ENCODE data around the gene CDK14. TPM values are rescaled to one million over a fixed set of nuclear protein-coding genes. Genes with fewer than 3 reads are reported as not detected.

Gene CDK14
- polyA plus RNA-seq, 3 donors = 1.7 to 2.5 (median 2.1) TPM

DNA sequence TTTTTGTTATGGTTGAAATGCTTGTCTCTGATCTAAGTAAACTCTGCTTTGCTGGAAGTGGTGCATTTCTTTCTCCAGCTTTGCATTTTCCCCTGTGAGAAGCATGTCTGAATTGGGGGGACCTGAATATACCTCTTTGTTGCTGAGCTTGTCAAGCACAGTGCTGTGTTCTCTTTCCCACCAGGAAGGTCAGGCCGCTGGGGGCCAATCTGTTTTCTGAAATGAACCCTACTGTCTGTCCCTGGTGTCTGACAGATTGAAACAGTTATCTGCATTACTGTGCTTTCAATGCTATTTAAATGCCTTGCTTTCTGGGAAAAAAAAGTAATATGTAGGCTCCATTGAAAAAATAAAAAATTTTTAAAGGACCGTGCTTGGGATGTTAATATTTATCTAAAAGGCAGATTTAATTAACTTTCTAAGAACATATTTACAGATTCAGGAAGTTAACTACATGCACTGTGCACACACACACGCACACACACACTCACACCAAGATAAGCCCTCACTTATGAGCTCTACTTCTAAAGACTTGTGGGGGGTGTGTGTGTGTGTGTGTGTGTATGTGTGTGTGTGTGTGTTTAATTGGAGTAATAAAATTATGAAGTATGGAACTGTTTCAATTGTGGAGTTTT, 541.1 kb downstream of the CDK14 start:
- H3K9me3 ChIP-seq (replicated peaks in 1 of 2; ENCODE audit: control insufficient read depth in 1 of 2, insufficient read depth in 1 of 2, low read length in 2 of 2) = no peaks in the 10 kb centered on the region
- 100% methylated on average over 1 of the region's 3 CpGs for WGBS (ENCODE audit: insufficient coverage)
- intact Hi-C loops (cut with micrococcal nuclease) = no loop called here
- Mint-ChIP-seq H3K9me3 (peaks cover 0 to 6% (median 0%) of the 10 kb centered on the region in 7 donors), H3K36me3 (peaks cover 0 to 3% of the 10 kb centered on the region in 2 donors), H3K27ac (peak overlapping the region in 1 of 7 donors; percentile 76), H3K27me3 (ENCODE audit: low read depth in 3 of 3) (no peaks in the 10 kb centered on the region), H3K4me3 (no peak overlapping the region), H3K4me1 (peaks cover 14% of the 10 kb centered on the region)
- no peak overlapping the region for H2AFZ ChIP-seq (ENCODE audit: insufficient read depth, low read depth, low read length, poor library complexity, severe bottlenecking)
- no peaks in the 10 kb centered on the region for H4K20me1 ChIP-seq (ENCODE audit: insufficient read depth, low read length)
- H3K79me2 ChIP-seq (ENCODE audit: insufficient read depth, low read length) = no peaks in the 10 kb centered on the region
- no peak for DNase-seq
- H3K4me2 ChIP-seq (replicated peaks; ENCODE audit: extremely low read depth, low read length, poor library complexity, severe bottlenecking) = no peak overlapping the region
- no peaks in the 10 kb centered on the region for H3K27me3 ChIP-seq (ENCODE audit: control insufficient read depth in 2 of 2, insufficient read depth in 2 of 2, low read length in 2 of 2)
- peaks cover 5 to 9% of the 10 kb centered on the region in 2 donors for H3K4me1 ChIP-seq (ENCODE audit: control insufficient read depth in 1 of 2, insufficient read depth in 2 of 2, low read length in 2 of 2)
- H3K4me3 ChIP-seq (replicated peaks in 1 of 3; ENCODE audit: low read depth in 2 of 3, low read length in 3 of 3) = no peak overlapping the region
- TF ChIP-seq, protein P1, sequence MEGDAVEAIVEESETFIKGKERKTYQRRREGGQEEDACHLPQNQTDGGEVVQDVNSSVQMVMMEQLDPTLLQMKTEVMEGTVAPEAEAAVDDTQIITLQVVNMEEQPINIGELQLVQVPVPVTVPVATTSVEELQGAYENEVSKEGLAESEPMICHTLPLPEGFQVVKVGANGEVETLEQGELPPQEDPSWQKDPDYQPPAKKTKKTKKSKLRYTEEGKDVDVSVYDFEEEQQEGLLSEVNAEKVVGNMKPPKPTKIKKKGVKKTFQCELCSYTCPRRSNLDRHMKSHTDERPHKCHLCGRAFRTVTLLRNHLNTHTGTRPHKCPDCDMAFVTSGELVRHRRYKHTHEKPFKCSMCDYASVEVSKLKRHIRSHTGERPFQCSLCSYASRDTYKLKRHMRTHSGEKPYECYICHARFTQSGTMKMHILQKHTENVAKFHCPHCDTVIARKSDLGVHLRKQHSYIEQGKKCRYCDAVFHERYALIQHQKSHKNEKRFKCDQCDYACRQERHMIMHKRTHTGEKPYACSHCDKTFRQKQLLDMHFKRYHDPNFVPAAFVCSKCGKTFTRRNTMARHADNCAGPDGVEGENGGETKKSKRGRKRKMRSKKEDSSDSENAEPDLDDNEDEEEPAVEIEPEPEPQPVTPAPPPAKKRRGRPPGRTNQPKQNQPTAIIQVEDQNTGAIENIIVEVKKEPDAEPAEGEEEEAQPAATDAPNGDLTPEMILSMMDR (IDR thresholded peaks at IDR 0.05) = no peak
- H3K9ac ChIP-seq (ENCODE audit: insufficient read depth, low read length, poor library complexity, severe bottlenecking) = no peak overlapping the region
- no peaks in the 10 kb centered on the region for H3K36me3 ChIP-seq (replicated peaks in 1 of 2; ENCODE audit: control insufficient read depth in 1 of 2, insufficient read depth in 2 of 2, low read length in 2 of 2)
- no peak overlapping the region for H3K27ac ChIP-seq (ENCODE audit: low read depth in 1 of 2, low read length in 2 of 2)

DNA sequence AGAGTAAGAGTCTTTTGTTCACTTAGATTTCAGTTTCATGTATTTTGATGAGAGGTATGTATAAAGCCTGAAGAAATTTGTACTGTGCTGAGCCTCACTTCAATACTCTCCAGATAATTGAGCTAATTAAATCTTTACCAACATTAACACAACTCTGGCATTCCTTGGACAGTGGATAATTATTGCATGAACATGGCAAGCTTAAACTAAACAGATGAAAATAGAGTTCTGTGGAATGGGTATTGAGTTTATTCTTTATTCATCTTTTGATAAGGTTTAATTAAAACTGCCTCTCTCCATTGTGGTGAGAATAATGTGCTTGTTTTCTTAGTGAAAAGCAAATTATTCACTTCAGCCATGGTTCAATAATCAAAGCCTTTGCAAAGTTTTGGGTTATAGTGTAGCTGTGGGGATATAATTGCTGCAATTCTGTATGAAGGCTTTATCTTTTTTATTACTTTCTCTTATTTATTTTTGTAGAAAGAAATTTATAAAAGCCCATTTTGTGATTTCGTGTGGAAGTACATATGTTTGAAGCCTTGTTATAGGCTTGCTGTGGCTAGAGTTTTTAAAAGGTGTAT, 541.8 kb downstream of the CDK14 start:
- no peak for DNase-seq
- no peak overlapping the region for H3K27ac Mint-ChIP-seq
- H3K4me3 Mint-ChIP-seq = no peak overlapping the region
- Histone ChIP-seq H3K27me3 (ENCODE audit: control insufficient read depth in 2 of 2, insufficient read depth in 2 of 2, low read length in 2 of 2) (no peaks in the 10 kb centered on the region), H3K4me3 (replicated peaks in 1 of 3; ENCODE audit: low read depth in 2 of 3, low read length in 3 of 3) (no peak overlapping the region), H3K4me2 (replicated peaks; ENCODE audit: extremely low read depth, low read length, poor library complexity, severe bottlenecking) (no peak overlapping the region), H3K27ac (ENCODE audit: low read depth in 1 of 2, low read length in 2 of 2) (no peak overlapping the region), H4K20me1 (ENCODE audit: insufficient read depth, low read length) (no peaks in the 10 kb centered on the region), H2AFZ (ENCODE audit: insufficient read depth, low read depth, low read length, poor library complexity, severe bottlenecking) (no peak overlapping the region), H3K9me3 (replicated peaks in 1 of 2; ENCODE audit: control insufficient read depth in 1 of 2, insufficient read depth in 1 of 2, low read length in 2 of 2) (no peaks in the 10 kb centered on the region), H3K4me1 (ENCODE audit: control insufficient read depth in 1 of 2, insufficient read depth in 2 of 2, low read length in 2 of 2) (peaks cover 5 to 9% of the 10 kb centered on the region in 2 donors), H3K9ac (ENCODE audit: insufficient read depth, low read length, poor library complexity, severe bottlenecking) (no peak overlapping the region), H3K36me3 (replicated peaks in 1 of 2; ENCODE audit: control insufficient read depth in 1 of 2, insufficient read depth in 2 of 2, low read length in 2 of 2) (no peaks in the 10 kb centered on the region), H3K79me2 (ENCODE audit: insufficient read depth, low read length) (no peaks in the 10 kb centered on the region)
- H3K36me3 Mint-ChIP-seq = peaks cover 0 to 3% of the 10 kb centered on the region in 2 donors
- TF ChIP-seq, protein P1 (IDR thresholded peaks at IDR 0.05) = no peak
- WGBS (ENCODE audit: insufficient coverage) = no CpG with 5 or more reads among the region's 1 CpG
- H3K9me3 Mint-ChIP-seq = peaks cover 0 to 6% (median 0%) of the 10 kb centered on the region in 7 donors
- intact Hi-C loops (cut with micrococcal nuclease) = no loop called here
- no peaks in the 10 kb centered on the region for H3K27me3 Mint-ChIP-seq (ENCODE audit: low read depth in 3 of 3)
- peaks cover 14% of the 10 kb centered on the region for H3K4me1 Mint-ChIP-seq
